ENCODE data around the gene DENND1C. TPM values are rescaled to one million over a fixed set of nuclear protein-coding genes. Genes with fewer than 3 reads are reported as not detected.

DENND1C gene
- total and polyA plus RNA-seq, 9 of the 15 experiments (the other 6 are each of a cell fraction or from before 2014, with no cell fraction given) = 0.03 to 1.2 (median 0.32) TPM; not detected in 1

- TF ChIP-seq ZNF311 (CRISPR knock-in tag; IDR thresholded peaks at IDR 0.05) (no peak), EGR1 (conservative IDR thresholded peaks at IDR 0.05) (no peak), ZNF780A (CRISPR knock-in tag; IDR thresholded peaks at IDR 0.05) (no peak), PHF8 (IDR thresholded peaks at IDR 0.05; ENCODE audit: borderline replicate concordance, low read length) (peak; percentile 38; the same call in 1 of the 2 replicates), ZNF512 (tag; IDR thresholded peaks at IDR 0.05) (no peak), PYGO2 (tag; IDR thresholded peaks at IDR 0.05) (no peak), ELF1 (tag; IDR thresholded peaks at IDR 0.05) (no peak), HNRNPLL (IDR thresholded peaks at IDR 0.05; ENCODE audit: low read depth, low read length, poor library complexity, severe bottlenecking) (no peak), RERE (CRISPR knock-in tag; IDR thresholded peaks at IDR 0.05; ENCODE audit: borderline replicate concordance) (no peak), SP1 (CRISPR knock-in tag; IDR thresholded peaks at IDR 0.05) (no peak), CREM (IDR thresholded peaks at IDR 0.05; ENCODE audit: low read depth) (0 out of 2 replicates have a peak, but pooled peaks have one; percentile 14), HMBOX1 (IDR thresholded peaks at IDR 0.05) (no peak), NFYB (IDR thresholded peaks at IDR 0.05; ENCODE audit: extremely low read depth, insufficient read length) (no peak), CREB3 (tag; conservative IDR thresholded peaks at IDR 0.05; ENCODE audit: low read depth) (no peak), ZFX (CRISPR knock-in tag; IDR thresholded peaks at IDR 0.05) (0 out of 2 replicates have a peak, but pooled peaks have one; percentile 22), PCBP2 (IDR thresholded peaks at IDR 0.05; ENCODE audit: low read depth, low read length, poor library complexity, severe bottlenecking) (no peak), MAFF (IDR thresholded peaks at IDR 0.05; ENCODE audit: low read length) (no peak), MAX (CRISPR knock-in tag; IDR thresholded peaks at IDR 0.05) (peak; percentile 40)
These were observed 47.0 kb upstream of the DENND1C start (continued) for GRCh38 chr19:6528544-6529121.

Data from K562 (cell line).